DOHH2 (cell line): ENCODE measurements around the gene ERG.

Source experiments
- EZH2phosphoT487 ChIP-seq: fragments of 200-600 bp; sonication (generic); IDR thresholded peaks from 2 replicates; pipeline ENCODE4 v1.6.1; 2017; ENCODE audit warnings: borderline replicate concordance, mild to moderate bottlenecking, antibody characterized with exemption, low read length, moderate library complexity, mixed read lengths
- TF ChIP-seq, protein P1 (sequence below): fragments of 200-600 bp; sonication (generic); IDR thresholded peaks from one replicate; pipeline ENCODE4 v1.5.1; 2014; ENCODE audit warnings: antibody characterized with exemption, mild to moderate bottlenecking, low read depth, low read length; ENCODE audit not compliant: poor library complexity, severe bottlenecking

DNA sequence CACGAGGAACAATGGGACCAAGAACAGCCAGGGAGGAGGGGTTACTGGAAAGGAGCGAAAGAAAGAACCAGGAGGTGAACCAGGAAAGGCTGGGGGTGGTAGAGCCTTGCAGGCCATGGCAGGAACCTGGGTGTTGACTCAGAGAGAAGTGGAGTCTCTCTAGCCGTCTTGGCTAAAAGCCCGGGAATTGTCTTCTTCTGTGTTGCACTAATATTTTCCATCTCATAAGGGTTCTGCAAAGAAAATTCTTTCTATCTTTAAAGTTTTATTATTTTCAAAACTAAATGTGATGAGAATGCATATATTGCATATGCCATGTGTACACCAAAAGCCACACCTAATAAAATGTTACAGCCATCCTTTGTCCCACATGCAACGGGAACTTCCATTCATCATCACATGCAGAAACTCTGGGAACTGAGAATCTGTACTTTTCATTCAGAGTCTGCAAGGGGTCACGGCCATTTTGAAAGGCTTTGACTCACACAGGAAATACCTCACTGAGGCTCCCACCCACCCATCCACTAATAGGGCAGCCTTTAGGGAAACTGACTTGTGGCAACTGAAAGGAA is 38.0 kb downstream of the ERG start:
- TF ChIP-seq, protein P1, sequence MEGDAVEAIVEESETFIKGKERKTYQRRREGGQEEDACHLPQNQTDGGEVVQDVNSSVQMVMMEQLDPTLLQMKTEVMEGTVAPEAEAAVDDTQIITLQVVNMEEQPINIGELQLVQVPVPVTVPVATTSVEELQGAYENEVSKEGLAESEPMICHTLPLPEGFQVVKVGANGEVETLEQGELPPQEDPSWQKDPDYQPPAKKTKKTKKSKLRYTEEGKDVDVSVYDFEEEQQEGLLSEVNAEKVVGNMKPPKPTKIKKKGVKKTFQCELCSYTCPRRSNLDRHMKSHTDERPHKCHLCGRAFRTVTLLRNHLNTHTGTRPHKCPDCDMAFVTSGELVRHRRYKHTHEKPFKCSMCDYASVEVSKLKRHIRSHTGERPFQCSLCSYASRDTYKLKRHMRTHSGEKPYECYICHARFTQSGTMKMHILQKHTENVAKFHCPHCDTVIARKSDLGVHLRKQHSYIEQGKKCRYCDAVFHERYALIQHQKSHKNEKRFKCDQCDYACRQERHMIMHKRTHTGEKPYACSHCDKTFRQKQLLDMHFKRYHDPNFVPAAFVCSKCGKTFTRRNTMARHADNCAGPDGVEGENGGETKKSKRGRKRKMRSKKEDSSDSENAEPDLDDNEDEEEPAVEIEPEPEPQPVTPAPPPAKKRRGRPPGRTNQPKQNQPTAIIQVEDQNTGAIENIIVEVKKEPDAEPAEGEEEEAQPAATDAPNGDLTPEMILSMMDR: no peak
- no peak for TF ChIP-seq EZH2phosphoT487
